Measurements from ENCODE around the gene NEURL4. TPM values are rescaled to one million over a fixed set of nuclear protein-coding genes. Genes with fewer than 3 reads are reported as not detected.

The NEURL4 gene
- total and polyA plus RNA-seq, 5 experiments from 2014 or later: 0.90 to 82.7 (median 2.7) TPM

DNA sequence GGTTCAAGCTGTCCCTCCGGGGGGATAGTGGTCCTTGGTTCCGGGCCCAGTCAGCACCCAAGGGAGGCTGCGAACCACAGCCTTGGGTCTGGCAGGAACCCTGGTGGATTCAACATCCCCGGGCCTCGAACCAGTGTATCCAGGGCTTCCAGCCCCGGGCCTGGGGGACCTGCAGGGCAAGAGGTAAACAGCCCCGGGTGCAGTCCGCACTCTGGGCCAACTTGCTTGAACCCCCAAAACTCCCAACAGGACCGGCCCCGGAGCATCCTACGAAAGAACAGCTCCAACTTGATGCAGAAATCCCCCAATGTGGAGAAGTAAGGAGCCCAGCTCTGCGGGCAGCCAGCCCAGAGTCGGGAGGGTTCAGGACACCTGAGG lies 1.5 kb upstream of the NEURL4 start:
- Mint-ChIP-seq H3K4me3 (peak overlapping the region; percentile 18 to 98 (median 94)), H3K4me1 (peaks cover 35 to 65% (median 53%) of the 10 kb centered on the region in 4 donors), H3K27me3 (peaks cover 0 to 2% (median 0%) of the 10 kb centered on the region in 5 donors), H3K36me3 (peaks cover 0 to 9% (median 0%) of the 10 kb centered on the region in 3 donors), H3K9me3 (no peaks in the 10 kb centered on the region), H3K27ac (peak overlapping the region in 9 of 10 donors; percentile 48 to 98 (median 95))
- POLR2A ChIA-PET: interaction anchor here (0.6 to 10.5 kb wide), 13 partner anchors 9 to 216 kb away, joined by 3 to 168 read pairs (median 7); partner anchors contain the start of genes EIF5A, GPS2, POLR2A and ZBTB4
- DNase-seq (no peak), ATAC-seq (no peak)

DNA sequence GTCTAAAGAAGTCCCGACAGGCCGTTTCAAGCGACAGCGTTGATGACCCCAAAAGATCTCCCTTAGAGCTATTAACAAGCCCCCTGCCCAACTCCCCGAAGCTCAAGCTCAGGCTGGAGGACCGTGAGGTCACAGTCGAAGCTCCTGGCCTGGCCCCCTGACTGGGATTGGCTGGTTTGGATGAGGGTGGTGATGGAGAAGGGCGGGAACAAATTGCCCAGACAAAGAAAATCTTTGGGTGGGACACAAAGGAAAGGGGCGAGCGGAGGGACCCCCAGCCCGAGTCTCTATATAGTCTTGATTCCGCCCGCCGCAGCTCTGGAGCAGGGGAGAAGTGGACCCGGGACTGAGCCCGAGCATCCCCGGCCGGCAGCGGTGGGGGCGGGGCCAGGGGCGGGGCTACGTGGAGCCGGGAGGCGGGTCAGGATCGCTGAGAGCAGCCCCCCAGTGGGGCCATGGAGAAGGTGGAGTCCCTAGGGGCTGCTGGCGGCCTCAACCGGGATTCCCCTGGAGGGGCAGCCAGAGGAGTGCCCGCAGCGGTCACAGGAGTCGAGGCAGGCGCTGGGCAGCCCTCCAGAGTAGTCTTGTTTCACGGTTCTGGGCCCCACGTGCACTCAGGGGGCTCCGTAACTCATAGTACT lies 982 bp upstream of the NEURL4 start:
- no peaks in the 10 kb centered on the region for H3K9me3 Mint-ChIP-seq
- POLR2A ChIA-PET: interaction anchor here (0.5 to 10.5 kb wide), 30 partner anchors 7 to 357 kb away, joined by 3 to 168 read pairs (median 4); partner anchors contain the start of genes DVL2, EIF5A, GABARAP and GPS2

DNA sequence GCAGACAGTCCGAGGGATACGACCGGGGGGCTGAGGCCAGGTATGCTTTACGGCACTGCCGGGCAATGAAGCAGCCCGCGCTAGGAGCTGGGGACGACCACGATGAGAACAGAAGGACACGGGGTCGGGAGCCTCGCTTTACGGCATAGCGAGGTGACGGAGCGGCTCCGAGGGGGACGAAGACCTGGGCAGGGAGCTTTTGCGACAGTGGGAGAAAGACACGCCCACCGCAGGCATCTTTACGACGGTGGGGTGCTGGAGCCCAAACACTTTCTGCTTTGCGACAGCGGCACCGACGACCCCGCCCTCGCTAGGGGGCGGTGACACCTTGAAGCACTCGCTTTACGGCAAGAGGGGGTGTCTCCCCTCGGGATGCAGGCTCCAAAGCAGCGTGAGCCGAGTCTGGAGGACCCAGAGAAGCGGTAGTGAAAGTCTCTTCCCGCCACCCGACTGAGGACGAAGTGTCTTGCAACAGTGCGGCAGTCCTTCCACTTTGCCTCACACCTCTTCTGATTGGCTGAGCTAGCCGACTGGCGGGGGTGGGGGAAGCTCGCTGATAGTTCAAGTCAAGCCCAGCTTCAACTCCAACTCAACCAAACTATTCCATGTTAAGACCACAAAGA lies 350 bp upstream of the NEURL4 start:
- Mint-ChIP-seq H3K36me3 (peaks cover 0 to 14% (median 0%) of the 10 kb centered on the region in 3 donors), H3K27me3 (peaks cover 0 to 2% (median 0%) of the 10 kb centered on the region in 5 donors), H3K4me3 (peak overlapping the region; percentile 90 to 98 (median 96)), H3K4me1 (peaks cover 30 to 53% (median 43%) of the 10 kb centered on the region in 4 donors), H3K27ac (peak overlapping the region; percentile 94 to 98 (median 98)), H3K9me3 (no peaks in the 10 kb centered on the region)
- DNase-seq: peak; percentile 89 to 99 (median 95)
- POLR2A ChIA-PET: interaction anchor here (0.5 to 10.5 kb wide), 29 partner anchors 8 to 358 kb away, joined by 3 to 168 read pairs (median 4); partner anchors contain the start of genes DVL2, EIF5A, GABARAP and GPS2
- ATAC-seq: peak; percentile 58 to 64

More for the DNA sequence above, 982 bp upstream of the NEURL4 start:
- Mint-ChIP-seq H3K36me3 (peaks cover 0 to 13% (median 0%) of the 10 kb centered on the region in 3 donors), H3K4me3 (peak overlapping the region; percentile 90 to 98 (median 96)), H3K27me3 (peaks cover 0 to 2% (median 0%) of the 10 kb centered on the region in 5 donors), H3K4me1 (peaks cover 30 to 60% (median 48%) of the 10 kb centered on the region in 4 donors), H3K27ac (peak overlapping the region; percentile 94 to 98 (median 98))
- peak; percentile 73 to 74 for ATAC-seq
- DNase-seq: peak in 9 of 10 donors; percentile 62 to 89 (median 75)

DNA sequence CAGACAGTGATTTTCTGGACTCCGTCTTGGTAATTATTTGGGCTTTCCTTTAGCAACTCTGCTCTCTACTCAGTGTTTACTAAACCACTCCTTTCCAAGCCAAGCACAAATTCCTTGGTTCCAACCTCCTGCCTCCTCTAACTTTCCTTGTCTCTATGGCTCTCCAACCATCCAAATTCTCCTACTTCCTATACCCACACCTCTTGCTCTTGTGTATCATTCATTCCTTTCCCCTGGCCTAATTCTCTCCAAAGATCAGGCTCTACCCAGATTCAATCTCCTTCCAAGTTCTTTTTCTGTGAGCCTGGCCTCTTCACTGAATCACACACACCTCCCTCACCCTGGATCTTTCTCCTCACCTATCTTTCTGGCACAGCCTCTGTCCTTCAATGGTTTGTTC lies 1.1 kb downstream of the NEURL4 start:
- Mint-ChIP-seq H3K4me1 (peaks cover 29 to 52% (median 42%) of the 10 kb centered on the region in 4 donors), H3K27me3 (peaks cover 0 to 2% (median 0%) of the 10 kb centered on the region in 5 donors), H3K9me3 (no peaks in the 10 kb centered on the region), H3K36me3 (peaks cover 0 to 20% (median 0%) of the 10 kb centered on the region in 3 donors), H3K4me3 (peak overlapping the region; percentile 75 to 98 (median 89)), H3K27ac (peak overlapping the region; percentile 84 to 95 (median 94))
- POLR2A ChIA-PET: interaction anchor here (2.4 to 10.5 kb wide), 3 partner anchors 16 to 56 kb away, joined by 15 to 168 read pairs (median 45); partner anchors contain the start of genes EIF5A and GPS2
- DNase-seq (no peak), ATAC-seq (no peak)

DNA sequence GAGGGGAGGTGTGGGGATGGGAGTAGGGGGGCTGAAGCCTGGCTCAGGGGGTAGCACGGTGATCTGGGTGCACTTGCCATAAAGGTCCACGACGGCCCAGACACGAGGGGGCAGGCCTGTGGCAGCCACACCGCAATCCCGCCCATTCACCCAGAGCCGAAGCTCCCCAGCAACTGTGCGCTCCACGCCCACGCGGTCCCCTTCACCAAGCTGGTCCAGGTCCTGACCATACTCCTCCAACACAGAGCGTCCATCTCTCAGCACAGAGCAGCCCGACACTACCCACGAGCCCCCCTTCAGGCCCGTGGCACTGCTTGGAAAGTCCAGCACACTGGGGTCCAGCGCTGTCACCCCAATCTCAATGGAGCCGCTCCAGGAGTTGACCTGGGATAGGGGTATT lies 1.6 kb downstream of the NEURL4 start:
- Mint-ChIP-seq H3K9me3 (no peaks in the 10 kb centered on the region), H3K27me3 (peaks cover 0 to 2% (median 0%) of the 10 kb centered on the region in 5 donors), H3K4me3 (peak overlapping the region in 4 of 10 donors; percentile 10 to 90 (median 52)), H3K4me1 (peaks cover 26 to 47% (median 37%) of the 10 kb centered on the region in 4 donors), H3K36me3 (peaks cover 0 to 22% (median 0%) of the 10 kb centered on the region in 3 donors), H3K27ac (peak overlapping the region in 2 of 10 donors; percentile 33 to 94)
- POLR2A ChIA-PET: interaction anchor here (1.5 to 10.5 kb wide), 4 partner anchors 9 to 22 kb away, joined by 3 to 168 read pairs (median 48); partner anchors contain the start of genes ACAP1, EIF5A and GPS2
- ATAC-seq: no peak
- DNase-seq: peak in 1 of 10 donors; percentile 61

DNA sequence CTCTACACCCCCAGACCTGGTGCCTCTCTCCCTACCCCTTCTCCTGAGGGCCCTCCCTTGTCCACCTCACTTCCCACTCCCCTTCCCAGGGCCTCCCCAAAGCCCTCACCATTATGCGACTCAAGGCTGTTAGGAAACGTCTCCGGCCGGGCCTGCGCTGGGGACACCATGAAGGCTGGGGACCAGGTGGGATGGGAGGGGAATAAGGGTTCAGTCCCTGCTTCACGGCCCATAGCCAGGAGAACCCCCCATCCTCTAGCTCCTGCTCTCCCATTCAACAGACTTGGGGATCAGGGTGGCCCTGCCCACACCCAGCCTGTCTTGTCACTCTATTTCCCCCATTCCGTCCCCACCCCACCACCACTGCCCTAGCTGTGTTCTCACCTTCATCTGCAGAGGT lies 2.1 kb downstream of the NEURL4 start:
- ATAC-seq (no peak), DNase-seq (no peak)
- peak overlapping the region in 1 of 10 donors; percentile 10 for H3K4me3 Mint-ChIP-seq
- peaks cover 0 to 2% (median 0%) of the 10 kb centered on the region in 5 donors for H3K27me3 Mint-ChIP-seq
- H3K4me1 Mint-ChIP-seq: peaks cover 22 to 43% (median 33%) of the 10 kb centered on the region in 4 donors
- H3K27ac Mint-ChIP-seq: peak overlapping the region in 1 of 10 donors; percentile 47
- H3K36me3 Mint-ChIP-seq: peaks cover 0 to 27% (median 0%) of the 10 kb centered on the region in 3 donors
- POLR2A ChIA-PET: interaction anchor here (1.5 to 10.5 kb wide), 3 partner anchors 9 to 17 kb away, joined by 3 to 168 read pairs (median 50); partner anchors contain the start of genes ACAP1, EIF5A and GPS2
- H3K9me3 Mint-ChIP-seq: no peaks in the 10 kb centered on the region

DNA sequence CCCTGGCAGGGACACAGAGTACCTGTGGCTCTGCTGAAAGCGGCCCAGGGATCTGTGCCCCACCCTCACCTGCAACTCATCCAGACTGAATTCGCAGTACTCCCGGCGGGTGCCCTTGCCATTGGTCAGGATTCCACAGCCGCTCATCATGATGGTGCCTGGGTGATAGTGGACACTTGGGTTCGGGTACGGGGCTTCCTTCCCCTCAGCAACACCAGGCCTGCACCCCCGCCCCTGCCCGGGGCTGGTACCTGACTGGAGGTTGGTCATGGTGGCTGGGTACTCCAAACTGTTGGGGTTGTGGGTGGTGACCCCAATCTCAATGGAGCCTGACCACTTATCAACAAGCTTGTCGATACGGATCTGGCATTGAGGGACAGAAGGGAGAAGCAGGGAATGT lies 2.9 kb downstream of the NEURL4 start:
- POLR2A ChIA-PET: interaction anchor here (1.5 to 10.5 kb wide), 3 partner anchors 10 to 18 kb away, joined by 3 to 168 read pairs (median 50); partner anchors contain the start of genes ACAP1, EIF5A and GPS2
- Mint-ChIP-seq H3K4me1 (peaks cover 26 to 42% (median 33%) of the 10 kb centered on the region in 4 donors), H3K27me3 (peaks cover 0 to 2% (median 0%) of the 10 kb centered on the region in 5 donors), H3K27ac (peak overlapping the region in 4 of 10 donors; percentile 49 to 63 (median 54)), H3K36me3 (peaks cover 0 to 35% (median 0%) of the 10 kb centered on the region in 3 donors), H3K9me3 (no peaks in the 10 kb centered on the region), H3K4me3 (no peak overlapping the region)
- ATAC-seq (no peak), DNase-seq (no peak)

DNA sequence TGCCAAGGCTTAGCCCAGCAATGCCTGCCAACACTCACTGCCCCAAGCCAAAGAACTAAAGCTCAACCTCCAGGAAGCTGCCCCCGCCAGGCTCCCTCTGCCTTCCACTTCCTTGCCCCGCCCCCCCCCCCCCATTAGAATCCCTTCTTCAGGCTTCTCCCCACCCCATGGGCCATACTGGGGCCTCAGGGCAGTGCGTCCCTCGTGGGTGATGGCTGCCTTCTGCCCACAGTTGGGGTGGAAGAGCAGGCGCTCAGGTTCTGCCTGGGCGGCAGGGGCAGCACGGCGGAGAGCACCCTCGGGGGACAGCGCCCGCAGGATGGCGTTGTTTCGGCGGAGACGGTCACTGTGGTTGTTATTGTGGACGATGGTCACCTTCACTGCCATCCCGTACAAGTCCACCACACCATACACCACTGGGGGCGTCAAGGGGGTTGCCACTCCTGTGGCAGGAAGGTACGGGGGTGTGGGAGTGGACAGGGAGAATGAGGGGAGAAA lies 4.1 kb downstream of the NEURL4 start:
- DNase-seq (no peak), ATAC-seq (no peak)
- Mint-ChIP-seq H3K9me3 (no peaks in the 10 kb centered on the region), H3K4me3 (peak overlapping the region in 1 of 10 donors; percentile 38), H3K27me3 (peaks cover 0 to 2% (median 0%) of the 10 kb centered on the region in 5 donors), H3K36me3 (peaks cover 0 to 44% (median 0%) of the 10 kb centered on the region in 3 donors), H3K27ac (peak overlapping the region in 2 of 10 donors; percentile 37 to 74), H3K4me1 (peaks cover 22 to 37% (median 27%) of the 10 kb centered on the region in 4 donors)
- POLR2A ChIA-PET: interaction anchor here (0.9 to 10.5 kb wide), 4 partner anchors 11 to 26 kb away, joined by 3 to 168 read pairs (median 33); partner anchors contain the start of genes ACAP1, EIF5A and GPS2

DNA sequence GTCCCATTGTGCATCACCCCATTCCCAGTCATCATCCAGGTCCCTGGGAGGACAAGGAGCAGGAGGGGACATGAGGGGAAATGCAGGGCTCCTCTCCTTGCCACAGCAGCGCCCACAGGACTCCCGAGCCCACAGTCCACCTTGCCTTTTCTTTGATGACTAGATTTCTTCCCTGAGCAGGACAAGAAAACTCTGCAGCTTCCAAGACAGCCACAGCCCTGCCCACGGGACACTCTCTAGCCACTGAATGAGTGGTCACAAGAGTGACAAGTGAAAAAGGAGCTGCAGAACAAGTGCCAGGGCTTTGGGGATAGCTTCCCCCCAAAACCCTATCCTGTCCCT lies 4.7 kb downstream of the NEURL4 start:
- Mint-ChIP-seq H3K9me3 (no peaks in the 10 kb centered on the region), H3K4me1 (peaks cover 17 to 33% (median 20%) of the 10 kb centered on the region in 4 donors), H3K27me3 (peaks cover 0 to 2% (median 0%) of the 10 kb centered on the region in 5 donors), H3K27ac (peak overlapping the region in 1 of 10 donors; percentile 60), H3K36me3 (peaks cover 0 to 50% (median 0%) of the 10 kb centered on the region in 3 donors), H3K4me3 (no peak overlapping the region)
- no peak for ATAC-seq
- no peak for DNase-seq
- POLR2A ChIA-PET: interaction anchor here (0.9 to 10.5 kb wide), 4 partner anchors 12 to 26 kb away, joined by 3 to 168 read pairs (median 33); partner anchors contain the start of genes ACAP1, EIF5A and GPS2

DNA sequence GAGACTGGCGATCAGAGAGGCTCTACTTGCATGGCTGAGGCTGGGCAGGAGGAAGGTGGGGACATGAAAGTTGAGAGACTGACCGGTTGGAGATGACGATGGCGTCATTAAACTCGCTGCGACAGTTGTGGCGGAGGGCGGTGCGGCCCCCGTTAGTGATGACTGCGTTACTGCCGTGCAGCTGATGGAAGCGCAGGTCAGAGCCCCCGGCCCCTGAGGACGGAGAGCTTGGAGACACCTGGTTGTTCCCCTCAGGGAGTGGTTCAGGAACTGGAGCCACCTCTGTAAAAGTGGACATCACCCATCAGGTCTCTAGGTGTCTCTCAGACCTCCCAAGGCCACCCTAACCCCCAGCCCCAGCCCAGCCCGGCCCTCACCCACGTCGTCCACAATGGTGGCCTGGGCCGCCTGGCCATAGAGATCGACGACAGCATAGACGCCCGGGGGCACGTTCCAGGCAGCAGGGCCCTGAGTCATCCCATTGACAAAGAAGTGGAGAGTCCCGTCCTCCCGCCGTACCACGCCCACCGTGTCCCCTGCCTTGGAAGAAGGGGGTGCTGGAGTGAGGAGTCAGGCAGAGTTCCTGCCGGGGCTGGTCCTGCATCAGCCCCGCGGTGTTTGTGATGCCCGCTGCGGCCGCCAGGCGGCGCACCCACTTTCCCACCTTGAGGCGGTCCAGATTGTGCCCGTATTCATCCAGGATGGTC lies 5.3 kb downstream of the NEURL4 start:
- Mint-ChIP-seq H3K4me3 (no peak overlapping the region), H3K9me3 (no peaks in the 10 kb centered on the region), H3K36me3 (peaks cover 0 to 51% (median 0%) of the 10 kb centered on the region in 3 donors), H3K27ac (peak overlapping the region in 4 of 10 donors; percentile 31 to 65 (median 50)), H3K27me3 (no peaks in the 10 kb centered on the region), H3K4me1 (peaks cover 17 to 31% (median 19%) of the 10 kb centered on the region in 4 donors)
- POLR2A ChIA-PET: interaction anchor here (2.4 to 10.5 kb wide), 3 partner anchors 12 to 27 kb away, joined by 16 to 168 read pairs (median 50); partner anchors contain the start of genes ACAP1, EIF5A and GPS2
- peak in 9 of 10 donors; percentile 34 to 77 (median 62) for DNase-seq
- peak; percentile 41 to 53 for ATAC-seq
